ENCODE measurements around the gene DDX20.
"Not testable (repeated sequence)": the region's sequence is repeated elsewhere in the genome, so short reads cannot be mapped to it uniquely, and the experiment has no call there.

Gene DDX20

DNA sequence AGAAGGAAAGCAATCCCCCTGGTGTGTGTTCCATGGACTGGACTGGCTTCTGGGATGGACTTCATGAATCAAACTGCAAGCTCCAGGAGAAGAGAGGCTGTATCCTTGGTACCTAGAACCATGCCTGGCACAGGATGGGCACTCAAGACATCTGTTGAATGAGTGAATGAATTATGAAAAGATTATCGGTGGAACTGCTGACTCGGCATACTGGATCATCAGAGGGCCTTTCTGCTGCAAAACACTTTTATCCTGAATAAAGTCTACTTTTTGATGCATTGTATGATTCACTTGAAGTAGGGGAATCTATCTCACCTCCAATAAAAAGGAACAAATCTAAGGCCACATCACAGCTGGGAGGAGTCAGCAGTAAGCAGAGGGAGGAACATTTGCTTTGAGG, 42.9 kb downstream of the DDX20 start:
- Histone ChIP-seq H3K4me3 (ENCODE audit: insufficient read depth, low read length, poor library complexity, severe bottlenecking) (no peak overlapping the region), H3K9me2 (replicated peaks; ENCODE audit: insufficient read depth, low read length) (no peaks in the 10 kb centered on the region), H4K20me1 (ENCODE audit: low read depth, low read length) (no peaks in the 10 kb centered on the region), H3F3A (ENCODE audit: insufficient read depth) (no peaks in the 10 kb centered on the region), H3K36me3 (ENCODE audit: low read length) (no peaks in the 10 kb centered on the region), H3K4me2 (ENCODE audit: low read depth, low read length, poor library complexity, severe bottlenecking) (no peak overlapping the region), H3K9me3 (ENCODE audit: insufficient read depth, low read length) (no peaks in the 10 kb centered on the region), H3K79me2 (ENCODE audit: insufficient read depth, low read length) (no peaks in the 10 kb centered on the region), H3K27me3 (ENCODE audit: low read length) (no peaks in the 10 kb centered on the region), H3K27ac (ENCODE audit: low read depth, low read length) (no peak overlapping the region), H2AFZ (ENCODE audit: low read depth, low read length, severe bottlenecking) (no peak overlapping the region), H3K9ac (ENCODE audit: low read length) (no peak overlapping the region)
- TF ChIP-seq CTCF (IDR thresholded peaks at IDR 0.05; ENCODE audit: insufficient read depth, low read length, poor library complexity, severe bottlenecking) (no peak), EZH2phosphoT487 (conservative IDR thresholded peaks at IDR 0.05; ENCODE audit: low read length) (no peak)

DNA sequence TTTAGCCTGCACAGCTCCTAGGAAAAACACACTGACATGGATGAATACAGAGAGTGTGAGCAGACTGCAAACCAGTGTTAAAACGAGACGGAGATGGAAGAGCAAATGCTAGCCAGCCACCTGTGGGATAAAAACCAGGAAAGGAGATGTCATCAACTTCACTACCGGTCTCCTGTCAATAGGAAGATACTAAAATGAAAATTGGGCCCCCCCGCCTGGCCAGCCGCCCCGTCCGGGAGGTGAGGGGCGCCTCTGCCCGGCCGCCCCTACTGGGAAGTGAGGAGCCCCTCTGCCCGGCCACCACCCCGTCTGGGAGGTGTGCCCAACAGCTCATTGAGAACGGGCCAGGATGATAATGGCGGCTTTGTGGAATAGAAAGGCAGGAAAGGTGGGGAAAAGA, 44.0 kb downstream of the DDX20 start:
- not testable (repeated sequence) for H3K36me3 ChIP-seq (ENCODE audit: low read length); H3K27me3 ChIP-seq (ENCODE audit: low read length); H3K9me3 ChIP-seq (ENCODE audit: insufficient read depth, low read length)

DNA sequence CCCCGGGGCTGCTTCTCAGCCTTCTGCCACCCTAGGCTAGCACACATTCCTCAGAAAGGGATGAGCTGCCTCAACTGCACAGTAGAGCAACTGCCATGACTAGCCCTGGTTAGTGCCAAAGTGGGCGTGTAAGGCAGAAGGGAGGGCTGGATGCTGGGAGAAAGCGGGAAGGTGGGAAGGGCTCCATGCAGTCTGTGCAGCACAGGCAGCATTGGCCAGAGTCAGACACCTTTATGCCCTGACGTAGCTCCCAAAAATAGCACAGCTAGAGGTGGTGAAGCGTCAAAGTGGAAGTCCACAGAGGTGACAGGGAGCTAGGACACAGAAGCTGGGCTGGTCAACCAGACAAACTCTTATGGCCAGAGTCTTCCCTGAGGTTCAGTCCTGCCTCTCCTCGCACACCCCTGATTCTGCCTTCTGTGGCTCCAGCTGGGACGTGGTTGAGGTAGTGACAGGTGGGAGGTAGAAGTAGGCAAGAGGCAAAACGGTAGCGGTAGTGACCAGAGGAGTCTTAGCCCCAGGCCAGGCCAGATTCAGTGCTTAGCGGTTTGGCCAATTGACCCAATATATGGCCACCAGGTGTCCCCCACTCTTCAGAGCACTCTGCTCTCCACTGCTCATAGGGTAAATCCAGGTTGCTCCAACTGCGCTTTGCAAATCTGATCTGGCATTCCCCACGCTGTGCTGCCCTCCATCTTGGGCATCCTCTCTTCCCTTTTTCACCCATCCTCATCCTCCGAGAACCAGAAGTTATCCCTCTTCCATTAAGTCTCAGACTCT, 45.6 kb downstream of the DDX20 start:
- H4K20me1 ChIP-seq (ENCODE audit: low read depth, low read length) = no peaks in the 10 kb centered on the region
- H3K27ac ChIP-seq (ENCODE audit: low read depth, low read length) = no peak overlapping the region
- H3K9me2 ChIP-seq (replicated peaks; ENCODE audit: insufficient read depth, low read length) = no peaks in the 10 kb centered on the region
- no peak overlapping the region for H3K4me3 ChIP-seq (ENCODE audit: insufficient read depth, low read length, poor library complexity, severe bottlenecking)
- H3K9ac ChIP-seq (ENCODE audit: low read length) = no peak overlapping the region
- TF ChIP-seq EZH2phosphoT487 (conservative IDR thresholded peaks at IDR 0.05; ENCODE audit: low read length) (no peak), CTCF (IDR thresholded peaks at IDR 0.05; ENCODE audit: insufficient read depth, low read length, poor library complexity, severe bottlenecking) (no peak)
- no peaks in the 10 kb centered on the region for H3K79me2 ChIP-seq (ENCODE audit: insufficient read depth, low read length)
- H3F3A ChIP-seq (ENCODE audit: insufficient read depth) = no peaks in the 10 kb centered on the region
- no peaks in the 10 kb centered on the region for H3K36me3 ChIP-seq (ENCODE audit: low read length)
- H3K27me3 ChIP-seq (ENCODE audit: low read length) = no peaks in the 10 kb centered on the region
- no peak overlapping the region for H3K4me2 ChIP-seq (ENCODE audit: low read depth, low read length, poor library complexity, severe bottlenecking)
- no peaks in the 10 kb centered on the region for H3K9me3 ChIP-seq (ENCODE audit: insufficient read depth, low read length)
- H2AFZ ChIP-seq (ENCODE audit: low read depth, low read length, severe bottlenecking) = no peak overlapping the region

More for the DNA sequence above, 44.0 kb downstream of the DDX20 start:
- H4K20me1 ChIP-seq (ENCODE audit: low read depth, low read length); H3K4me2 ChIP-seq (ENCODE audit: low read depth, low read length, poor library complexity, severe bottlenecking); H3K9me2 ChIP-seq (replicated peaks; ENCODE audit: insufficient read depth, low read length); H3K9ac ChIP-seq (ENCODE audit: low read length); H3K4me3 ChIP-seq (ENCODE audit: insufficient read depth, low read length, poor library complexity, severe bottlenecking); H3F3A ChIP-seq (ENCODE audit: insufficient read depth); H3K27ac ChIP-seq (ENCODE audit: low read depth, low read length); H2AFZ ChIP-seq (ENCODE audit: low read depth, low read length, severe bottlenecking); H3K79me2 ChIP-seq (ENCODE audit: insufficient read depth, low read length): not testable (repeated sequence)

DNA sequence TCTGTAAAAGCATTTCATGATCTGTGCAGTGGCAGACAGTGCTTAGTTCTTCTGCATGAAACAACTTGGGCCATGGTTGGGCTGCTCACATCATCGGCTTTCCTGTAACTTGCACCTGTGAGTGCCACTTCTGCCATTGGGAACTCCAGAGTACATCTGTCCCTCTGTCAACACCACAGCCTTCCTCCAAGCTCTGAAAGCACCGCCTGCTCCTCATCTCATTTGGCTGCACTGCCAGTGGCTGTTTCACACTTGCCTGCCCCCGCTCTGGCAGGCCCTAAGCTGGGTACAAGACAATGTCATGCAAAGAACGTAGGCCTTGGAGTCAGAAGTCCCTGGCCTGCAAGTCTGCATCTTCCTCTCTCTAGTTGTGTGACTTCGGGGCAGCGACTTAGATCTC, 46.4 kb downstream of the DDX20 start:
- no peaks in the 10 kb centered on the region for H3K36me3 ChIP-seq (ENCODE audit: low read length)
- no peaks in the 10 kb centered on the region for H4K20me1 ChIP-seq (ENCODE audit: low read depth, low read length)
- no peaks in the 10 kb centered on the region for H3K27me3 ChIP-seq (ENCODE audit: low read length)
- no peak overlapping the region for H3K4me3 ChIP-seq (ENCODE audit: insufficient read depth, low read length, poor library complexity, severe bottlenecking)
- TF ChIP-seq EZH2phosphoT487 (conservative IDR thresholded peaks at IDR 0.05; ENCODE audit: low read length) (no peak), CTCF (IDR thresholded peaks at IDR 0.05; ENCODE audit: insufficient read depth, low read length, poor library complexity, severe bottlenecking) (no peak)
- H3K9me2 ChIP-seq (replicated peaks; ENCODE audit: insufficient read depth, low read length) = no peaks in the 10 kb centered on the region
- H3K9me3 ChIP-seq (ENCODE audit: insufficient read depth, low read length) = no peaks in the 10 kb centered on the region
- no peaks in the 10 kb centered on the region for H3K79me2 ChIP-seq (ENCODE audit: insufficient read depth, low read length)
- no peaks in the 10 kb centered on the region for H3F3A ChIP-seq (ENCODE audit: insufficient read depth)
- no peak overlapping the region for H3K27ac ChIP-seq (ENCODE audit: low read depth, low read length)
- H3K9ac ChIP-seq (ENCODE audit: low read length) = no peak overlapping the region
- H3K4me2 ChIP-seq (ENCODE audit: low read depth, low read length, poor library complexity, severe bottlenecking) = no peak overlapping the region
- H2AFZ ChIP-seq (ENCODE audit: low read depth, low read length, severe bottlenecking) = no peak overlapping the region

Measured in SU-DHL-6 (cell line).